ENCODE results near the gene ATG14.

Gene ATG14

GRCh38 chr14:55353686-55354467 is 57.8 kb downstream of the ATG14 start (continued):
- no peak for TF ChIP-seq AEBP2 (tag by site-specific recombination; IDR thresholded peaks at IDR 0.05; ENCODE audit: borderline replicate concordance)
- no peak for TF ChIP-seq ZNF433 (tag by site-specific recombination; IDR thresholded peaks at IDR 0.05; ENCODE audit: low read depth)
- no peak for TF ChIP-seq ZNF354C (tag by site-specific recombination; IDR thresholded peaks at IDR 0.05; ENCODE audit: borderline replicate concordance, low read depth)
- no peak for TF ChIP-seq ZNF791 (tag by site-specific recombination; IDR thresholded peaks at IDR 0.05)
- TF ChIP-seq ZNF221 (tag by site-specific recombination; IDR thresholded peaks at IDR 0.05; ENCODE audit: borderline replicate concordance): no peak
- no peak for TF ChIP-seq TSHZ1 (tag by site-specific recombination; IDR thresholded peaks at IDR 0.05; ENCODE audit: borderline replicate concordance)
- TF ChIP-seq MYNN (tag by site-specific recombination; IDR thresholded peaks at IDR 0.05; ENCODE audit: borderline replicate concordance): no peak
- no peak for TF ChIP-seq ZNF16 (tag by site-specific recombination; IDR thresholded peaks at IDR 0.05; ENCODE audit: low read depth)
- no peak for TF ChIP-seq ZNF677 (tag by site-specific recombination; IDR thresholded peaks at IDR 0.05)
- no peak for TF ChIP-seq EGR2 (tag by site-specific recombination; IDR thresholded peaks at IDR 0.05; ENCODE audit: low read depth)
- no peak for TF ChIP-seq ZNF214 (tag by site-specific recombination; IDR thresholded peaks at IDR 0.05; ENCODE audit: borderline replicate concordance)
- TF ChIP-seq ZNF521 (tag by site-specific recombination; IDR thresholded peaks at IDR 0.05): no peak
- TF ChIP-seq ZNF48 (tag by site-specific recombination; IDR thresholded peaks at IDR 0.05): no peak

- ChIA-PET CTCF (interaction anchor here (1.1 to 1.8 kb wide), 2 partner anchors 82 to 139 kb away, joined by 3 to 5 read pairs; partner anchors contain the start of gene FBXO34), POLR2A (no interaction called here)
- TF ChIP-seq YY1 (tag by site-specific recombination; IDR thresholded peaks at IDR 0.05) (no peak), ZNF692 (tag by site-specific recombination; IDR thresholded peaks at IDR 0.05) (no peak), ZNF768 (tag by site-specific recombination; IDR thresholded peaks at IDR 0.05) (no peak), KLF1 (tag by site-specific recombination; IDR thresholded peaks at IDR 0.05) (no peak), ZNF16 (tag by site-specific recombination; IDR thresholded peaks at IDR 0.05; ENCODE audit: low read depth) (no peak), ZBTB8A (tag by site-specific recombination; IDR thresholded peaks at IDR 0.05) (no peak), MYNN (tag by site-specific recombination; IDR thresholded peaks at IDR 0.05; ENCODE audit: borderline replicate concordance) (no peak), MEIS1 (CRISPR knock-in tag; IDR thresholded peaks at IDR 0.05; ENCODE audit: borderline replicate concordance) (no peak), ZFP41 (tag by site-specific recombination; IDR thresholded peaks at IDR 0.05; ENCODE audit: borderline replicate concordance) (no peak), ZNF138 (tag by site-specific recombination; IDR thresholded peaks at IDR 0.05; ENCODE audit: borderline replicate concordance) (no peak)
- no peaks in the 10 kb centered on the region for H3K9me3 ChIP-seq (ENCODE audit: control insufficient read depth, insufficient read depth, low read depth, low read length)
- H3K27ac ChIP-seq (ENCODE audit: extremely low read depth, low read depth, low read length): no peak overlapping the region
- H3K4me1 ChIP-seq (ENCODE audit: control insufficient read depth, insufficient read depth, low read length): 0 out of 2 replicates have a peak, but pooled peaks cover 3% of the 10 kb centered on the region
- peaks cover 0 to 38% of the 10 kb centered on the region in 2 experiments; a peak in 2 of 3 replicates for H3K36me3 ChIP-seq (ENCODE audit: control insufficient read depth in 2 of 2, insufficient read depth in 1 of 2, low read length in 2 of 2)
- no peak overlapping the region for H3K4me3 ChIP-seq (ENCODE audit: low read depth, low read length)
Observed at GRCh38 chr14:55352201-55352600, 59.4 kb downstream of the ATG14 start.
